Nephron progenitor cell (in vitro differentiated cells): ENCODE results near the gene KCNJ6.

Experiments
- DNase-seq: peaks from one replicate; pipeline ENCODE4 v3.0.0; 2021
- H3K27ac Mint-ChIP-seq: 2 replicates; pipeline ENCODE4 v1.8.0; 2021; ENCODE audit warnings: mild to moderate bottlenecking, moderate library complexity, mixed read lengths
- H3K27me3 Mint-ChIP-seq: 2 replicates; pipeline ENCODE4 v1.8.0; 2021; ENCODE audit warnings: mild to moderate bottlenecking, low read depth, mixed read lengths; ENCODE audit not compliant: poor library complexity
- H3K36me3 Mint-ChIP-seq: 2 replicates; pipeline ENCODE4 v1.8.0; 2021; ENCODE audit warnings: low read depth, mixed read lengths
- H3K4me1 Mint-ChIP-seq: 2 replicates; pipeline ENCODE4 v1.8.0; 2021; ENCODE audit warnings: mixed read lengths
- H3K4me3 Mint-ChIP-seq: 2 replicates; pipeline ENCODE4 v1.8.0; 2021; ENCODE audit warnings: mild to moderate bottlenecking, moderate library complexity, mixed read lengths
- H3K9me3 Mint-ChIP-seq: 2 replicates; pipeline ENCODE4 v1.8.0; 2021; ENCODE audit warnings: mild to moderate bottlenecking, moderate library complexity, mixed read lengths
- TF ChIP-seq, protein P1 (sequence below): fragments of 200-600 bp; sonication (generic); IDR thresholded peaks from 2 replicates; pipeline ENCODE4 v1.5.0; 2021; ENCODE audit warnings: antibody characterized with exemption

Gene KCNJ6

DNA sequence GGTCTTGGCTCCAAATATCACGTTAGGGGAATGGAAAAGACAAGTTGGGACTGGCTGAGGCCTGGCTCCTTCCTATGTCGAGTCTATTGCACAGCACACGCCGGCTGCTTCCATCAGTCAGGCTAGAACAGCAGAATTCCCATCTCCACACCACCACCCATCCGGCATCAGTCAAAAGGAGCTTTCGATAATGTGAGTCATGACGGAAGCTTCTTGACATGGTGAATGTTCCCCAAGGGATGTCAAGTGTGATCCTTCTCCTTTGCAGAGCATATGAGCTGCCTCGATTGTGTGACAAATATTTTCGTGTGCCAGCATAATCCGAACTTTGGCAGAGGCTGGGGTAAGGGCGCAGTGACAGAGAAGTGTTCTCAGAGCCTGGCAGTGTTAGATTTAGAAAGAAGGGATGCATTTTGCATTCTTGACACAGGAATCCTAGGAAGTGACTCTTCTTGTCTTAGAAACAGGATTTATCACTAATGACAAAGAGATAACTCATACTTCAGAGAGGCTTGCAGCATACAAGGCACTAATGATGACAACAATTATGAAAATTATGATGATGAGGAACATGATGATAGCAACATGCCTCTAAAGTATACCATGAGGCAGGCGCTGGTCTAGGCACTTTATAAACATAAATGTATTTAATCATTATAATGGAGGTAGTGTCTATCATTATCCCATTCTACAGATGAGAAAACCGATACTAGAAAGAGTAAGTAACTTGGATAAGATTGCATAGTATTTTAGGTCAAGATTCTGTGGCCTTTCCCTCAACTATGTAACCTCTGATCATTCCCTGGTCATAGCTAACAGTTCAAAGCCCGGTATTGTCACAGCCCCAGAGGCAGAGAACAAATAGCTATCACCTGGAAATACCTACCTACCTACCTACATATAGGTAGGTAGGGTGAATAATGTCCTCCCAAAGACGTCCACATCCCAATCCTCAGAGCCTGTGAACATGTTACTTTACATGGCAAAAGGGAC, 135.0 kb downstream of the KCNJ6 start:
- DNase-seq = no peak
- peaks cover 26% of the 10 kb centered on the region for H3K9me3 Mint-ChIP-seq
- H3K27ac Mint-ChIP-seq = no peak overlapping the region
- H3K27me3 Mint-ChIP-seq = peaks cover 22% of the 10 kb centered on the region
- TF ChIP-seq, protein P1, sequence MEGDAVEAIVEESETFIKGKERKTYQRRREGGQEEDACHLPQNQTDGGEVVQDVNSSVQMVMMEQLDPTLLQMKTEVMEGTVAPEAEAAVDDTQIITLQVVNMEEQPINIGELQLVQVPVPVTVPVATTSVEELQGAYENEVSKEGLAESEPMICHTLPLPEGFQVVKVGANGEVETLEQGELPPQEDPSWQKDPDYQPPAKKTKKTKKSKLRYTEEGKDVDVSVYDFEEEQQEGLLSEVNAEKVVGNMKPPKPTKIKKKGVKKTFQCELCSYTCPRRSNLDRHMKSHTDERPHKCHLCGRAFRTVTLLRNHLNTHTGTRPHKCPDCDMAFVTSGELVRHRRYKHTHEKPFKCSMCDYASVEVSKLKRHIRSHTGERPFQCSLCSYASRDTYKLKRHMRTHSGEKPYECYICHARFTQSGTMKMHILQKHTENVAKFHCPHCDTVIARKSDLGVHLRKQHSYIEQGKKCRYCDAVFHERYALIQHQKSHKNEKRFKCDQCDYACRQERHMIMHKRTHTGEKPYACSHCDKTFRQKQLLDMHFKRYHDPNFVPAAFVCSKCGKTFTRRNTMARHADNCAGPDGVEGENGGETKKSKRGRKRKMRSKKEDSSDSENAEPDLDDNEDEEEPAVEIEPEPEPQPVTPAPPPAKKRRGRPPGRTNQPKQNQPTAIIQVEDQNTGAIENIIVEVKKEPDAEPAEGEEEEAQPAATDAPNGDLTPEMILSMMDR = no peak
- H3K36me3 Mint-ChIP-seq = no peaks in the 10 kb centered on the region
- H3K4me1 Mint-ChIP-seq = no peaks in the 10 kb centered on the region
- no peak overlapping the region for H3K4me3 Mint-ChIP-seq

DNA sequence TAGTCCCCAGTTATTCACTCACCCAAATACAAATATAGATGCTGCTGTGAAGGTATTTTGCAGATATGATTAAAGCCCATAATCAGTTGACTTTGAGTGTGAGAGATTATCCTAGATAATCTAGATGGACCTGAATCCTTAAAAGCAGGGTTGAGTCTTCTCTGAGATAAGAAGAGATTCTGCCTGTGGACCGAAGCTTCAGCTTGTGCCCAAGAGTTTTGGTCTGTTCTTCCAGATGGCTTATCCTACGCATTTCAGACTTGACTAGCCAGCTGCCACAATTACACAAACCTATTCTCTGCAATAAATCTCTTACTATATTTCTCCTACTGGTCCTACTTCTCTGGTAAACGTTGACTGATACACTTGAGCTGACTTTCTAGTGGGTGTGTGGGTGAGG, 145.1 kb downstream of the KCNJ6 start:
- H3K27ac Mint-ChIP-seq = no peak overlapping the region
- no peaks in the 10 kb centered on the region for H3K36me3 Mint-ChIP-seq
- H3K4me1 Mint-ChIP-seq = no peaks in the 10 kb centered on the region
- peaks cover 13% of the 10 kb centered on the region for H3K27me3 Mint-ChIP-seq
- H3K9me3 Mint-ChIP-seq = peaks cover 9% of the 10 kb centered on the region
- TF ChIP-seq, protein P1 = no peak
- H3K4me3 Mint-ChIP-seq = no peak overlapping the region
- DNase-seq = no peak

DNA sequence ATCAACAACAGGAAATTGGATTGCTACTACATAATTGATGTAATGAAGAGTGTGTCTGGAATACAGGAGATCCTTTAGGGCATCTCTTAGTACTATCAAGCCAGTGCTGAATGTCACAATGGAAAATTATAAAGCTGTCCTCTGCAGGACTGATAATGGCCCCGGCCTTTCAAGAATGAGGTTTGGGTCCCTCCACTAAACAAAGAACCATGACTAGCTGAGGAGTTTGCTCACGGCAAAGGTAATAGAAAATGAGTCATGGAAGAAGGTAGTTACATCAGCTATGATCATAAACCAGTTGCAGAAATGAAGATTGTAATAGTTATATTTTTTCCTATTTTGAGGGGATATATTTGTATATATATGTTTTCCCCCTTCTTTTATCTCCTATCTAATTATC, 145.8 kb downstream of the KCNJ6 start:
- DNase-seq = no peak
- Mint-ChIP-seq H3K27me3 (peaks cover 11% of the 10 kb centered on the region), H3K27ac (no peak overlapping the region), H3K4me1 (no peaks in the 10 kb centered on the region), H3K9me3 (peaks cover 9% of the 10 kb centered on the region), H3K36me3 (no peaks in the 10 kb centered on the region), H3K4me3 (no peak overlapping the region)
- TF ChIP-seq, protein P1 = no peak

DNA sequence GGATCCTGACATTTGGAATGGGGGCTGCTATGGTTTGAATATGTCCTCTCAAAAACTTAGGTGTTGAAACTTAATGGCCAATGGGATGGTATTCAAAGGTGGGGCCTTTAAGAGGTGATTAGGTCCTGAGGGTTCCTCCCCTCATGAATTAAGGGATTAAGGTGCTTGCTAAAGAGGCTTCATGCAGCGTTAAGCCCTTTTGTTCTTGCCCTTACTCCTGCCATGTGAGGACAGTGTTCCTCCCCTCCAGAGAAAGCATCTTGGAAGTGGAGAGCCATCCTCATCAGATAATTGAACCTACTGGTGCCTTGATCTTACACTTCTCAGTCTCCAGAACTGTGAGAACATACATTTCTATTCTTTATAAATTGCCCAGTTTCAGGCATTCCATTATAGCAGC, 146.6 kb downstream of the KCNJ6 start:
- H3K27ac Mint-ChIP-seq = no peak overlapping the region
- peaks cover 9% of the 10 kb centered on the region for H3K9me3 Mint-ChIP-seq
- no peaks in the 10 kb centered on the region for H3K36me3 Mint-ChIP-seq
- no peak overlapping the region for H3K4me3 Mint-ChIP-seq
- TF ChIP-seq, protein P1 = no peak
- H3K27me3 Mint-ChIP-seq = peaks cover 11% of the 10 kb centered on the region
- no peaks in the 10 kb centered on the region for H3K4me1 Mint-ChIP-seq
- DNase-seq = no peak

DNA sequence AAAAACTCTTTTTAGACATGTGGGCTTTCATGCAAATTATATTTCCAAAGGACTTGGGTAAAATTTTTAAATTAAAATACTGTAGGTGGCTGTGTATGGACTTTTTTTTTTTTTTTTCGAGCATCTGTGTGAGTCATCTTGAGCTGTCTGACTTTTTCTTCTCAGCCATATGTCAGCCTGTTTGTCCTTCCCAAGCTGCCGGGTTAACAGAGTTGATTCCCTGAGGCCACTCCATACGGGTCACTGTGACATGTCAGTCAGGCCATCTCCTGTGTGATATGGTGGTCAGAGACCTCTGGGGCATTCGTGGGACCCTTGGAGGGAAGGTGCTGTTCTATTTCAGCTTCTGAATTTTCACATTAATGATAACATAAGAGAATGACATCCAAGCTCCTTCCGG, 148.3 kb downstream of the KCNJ6 start:
- Mint-ChIP-seq H3K9me3 (peaks cover 9% of the 10 kb centered on the region), H3K4me3 (no peak overlapping the region), H3K4me1 (no peaks in the 10 kb centered on the region), H3K36me3 (no peaks in the 10 kb centered on the region), H3K27me3 (peaks cover 7% of the 10 kb centered on the region), H3K27ac (no peak overlapping the region)
- TF ChIP-seq, protein P1 = no peak
- DNase-seq = no peak

DNA sequence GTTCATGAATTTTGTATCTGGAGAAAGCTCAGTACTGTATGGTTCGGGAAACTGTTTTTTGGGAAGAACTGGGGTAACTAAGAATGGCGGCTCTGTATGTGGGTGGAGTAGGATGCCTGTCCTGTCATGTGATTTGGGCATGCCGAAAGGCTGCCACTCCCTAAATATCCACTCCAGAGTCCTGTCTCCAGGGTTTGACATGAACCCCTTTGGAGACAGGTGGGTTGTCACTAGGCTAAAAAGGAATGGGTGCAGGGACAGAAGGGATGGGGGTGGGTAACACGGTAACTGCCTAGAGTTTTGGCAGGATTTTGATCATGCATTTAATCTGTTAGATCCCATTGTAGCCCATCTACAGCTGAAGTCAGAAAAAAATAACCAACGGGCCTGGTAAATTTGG, 150.1 kb downstream of the KCNJ6 start:
- H3K4me1 Mint-ChIP-seq = no peaks in the 10 kb centered on the region
- H3K36me3 Mint-ChIP-seq = no peaks in the 10 kb centered on the region
- peaks cover 7% of the 10 kb centered on the region for H3K27me3 Mint-ChIP-seq

More for the DNA sequence above, 150.1 kb downstream of the KCNJ6 start:
- Mint-ChIP-seq H3K27ac (no peak overlapping the region), H3K9me3 (peaks cover 9% of the 10 kb centered on the region), H3K4me3 (no peak overlapping the region)
- no peak for DNase-seq
- TF ChIP-seq, protein P1 = no peak
